GM21529 (cell line): ENCODE results near the gene PCK2.

ENCODE experiments used
- ATAC-seq: cut with Tn5 transposase; IDR thresholded peaks from one replicate; pipeline ENCODE4 v1.9.1; 2021; ENCODE audit not compliant: unreplicated experiment

Gene PCK2

GRCh38 chr14:24150567-24150966, 56.5 kb downstream of the PCK2 start:
- no peak for ATAC-seq

GRCh38 chr14:24150993-24151392, 56.9 kb downstream of the PCK2 start:
- no peak for ATAC-seq

- no peak for ATAC-seq
Measured at GRCh38 chr14:24151404-24152080, 57.4 kb downstream of the PCK2 start.
